ENCODE results near the gene SSTR3. TPM values are rescaled to one million over a fixed set of nuclear protein-coding genes. Genes with fewer than 3 reads are reported as not detected.

Gene SSTR3
- total and polyA plus RNA-seq, 9 of the 15 experiments (the other 6 are each of a cell fraction or from before 2014, with no cell fraction given) = 0.03 TPM; not detected in 8

- no peak for TF ChIP-seq DNMT1 (IDR thresholded peaks at IDR 0.05)
- no peak for TF ChIP-seq E2F5 (CRISPR knock-in tag; IDR thresholded peaks at IDR 0.05)
- TF ChIP-seq RAD51 (IDR thresholded peaks at IDR 0.05; ENCODE audit: borderline replicate concordance, low read depth) = no peak
- no peak for TF ChIP-seq PCBP2 (IDR thresholded peaks at IDR 0.05; ENCODE audit: low read depth, low read length, poor library complexity, severe bottlenecking)
- TF ChIP-seq KHSRP (IDR thresholded peaks at IDR 0.05) = no peak
- TF ChIP-seq ZNF561 (CRISPR knock-in tag; conservative IDR thresholded peaks at IDR 0.05) = no peak
- TF ChIP-seq HDAC3 (IDR thresholded peaks at IDR 0.05; ENCODE audit: borderline replicate concordance, partially characterized antibody) = no peak
- no peak for TF ChIP-seq HNRNPK (IDR thresholded peaks at IDR 0.05; ENCODE audit: low read depth, low read length, poor library complexity, severe bottlenecking)
- TF ChIP-seq MEIS2 (IDR thresholded peaks at IDR 0.05; ENCODE audit: partially characterized antibody) = peak; percentile 55
- TF ChIP-seq XRCC5 (IDR thresholded peaks at IDR 0.05; ENCODE audit: low read depth, low read length) = no peak
- no peak for TF ChIP-seq ZKSCAN8 (CRISPR knock-in tag; IDR thresholded peaks at IDR 0.05)
- no peak for TF ChIP-seq NR2C2 (CRISPR knock-in tag; IDR thresholded peaks at IDR 0.05)
- peak; percentile 28; the same call in 1 of the 2 replicates for TF ChIP-seq NR2C2 (tag; IDR thresholded peaks at IDR 0.05)
- no peak for TF ChIP-seq ZSCAN32 (CRISPR knock-in tag; IDR thresholded peaks at IDR 0.05)
- TF ChIP-seq EWSR1 (IDR thresholded peaks at IDR 0.05; ENCODE audit: borderline replicate concordance, low read depth, partially characterized antibody) = no peak
- no peak for TF ChIP-seq ZNF398 (CRISPR knock-in tag; IDR thresholded peaks at IDR 0.05)
- no peak for TF ChIP-seq ID3 (CRISPR knock-in tag; IDR thresholded peaks at IDR 0.05)
- TF ChIP-seq ID3 (tag; IDR thresholded peaks at IDR 0.05) = no peak
- TF ChIP-seq MTA2 (IDR thresholded peaks at IDR 0.05; ENCODE audit: low read depth) = peak; percentile 25; the same call in 1 of the 2 replicates
- TF ChIP-seq TEAD4 (IDR thresholded peaks at IDR 0.05; ENCODE audit: low read length) = peak; percentile 68
- TF ChIP-seq TEAD4 (CRISPR knock-in tag; IDR thresholded peaks at IDR 0.05; ENCODE audit: borderline replicate concordance) = no peak
- peak; percentile 65 for TF ChIP-seq CBFA2T2 (conservative IDR thresholded peaks at IDR 0.05)
- 0 out of 2 replicates have a peak, but pooled peaks have one; percentile 38 for TF ChIP-seq ZEB2 (IDR thresholded peaks at IDR 0.05)
- TF ChIP-seq ASH1L (IDR thresholded peaks at IDR 0.05; ENCODE audit: borderline replicate concordance, low read depth, partially characterized antibody) = no peak
- no peak for TF ChIP-seq ZNF584 (CRISPR knock-in tag; IDR thresholded peaks at IDR 0.05; ENCODE audit: low read depth)
Observed at GRCh38 chr22:37258753-37259401, 46.6 kb upstream of the SSTR3 start (continued).

Measured in K562 (cell line).